Mammary epithelial cell (primary cell): ENCODE results near the gene HIVEP3.

Experiments
- EZH2 ChIP-seq: IDR thresholded peaks from 2 replicates; pipeline ENCODE4 v1.6.1; 2012; ENCODE audit warnings: low read length, inconsistent platforms, borderline replicate concordance
- TF ChIP-seq, protein P1 (sequence below), 2 donors: IDR thresholded peaks in 1 of 2; conservative IDR thresholded peaks in 1 of 2; 2 replicates each; pipeline ENCODE4 v1.5.1; 2011 to 2012; ENCODE audit warnings: inconsistent platforms in 2 of 2, low read length in 2 of 2, mild to moderate bottlenecking in 2 of 2, control low read depth in 1 of 2, low read depth in 1 of 2; ENCODE audit not compliant: insufficient read depth in 1 of 2; ENCODE audit errors: extremely low read depth in 1 of 2

DNA sequence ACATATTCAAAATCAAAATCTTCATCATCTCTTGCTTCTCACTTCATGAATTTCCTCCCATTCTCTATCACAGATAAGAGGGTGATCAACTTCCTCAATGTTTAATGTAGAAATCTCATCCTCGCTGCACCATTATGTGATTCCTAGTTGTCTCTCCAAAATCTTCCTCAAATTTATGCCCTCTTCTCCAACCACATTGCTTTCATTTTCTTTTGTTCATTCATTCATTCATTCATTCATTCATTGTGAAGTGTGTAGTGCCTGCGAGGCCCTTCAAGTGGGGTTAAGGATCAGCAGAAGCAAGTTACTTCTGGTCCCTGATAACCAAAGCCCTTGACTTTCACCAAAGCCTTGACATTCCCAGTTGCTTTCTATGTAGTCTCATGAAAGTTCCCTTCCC, 33.5 kb upstream of the HIVEP3 start:
- TF ChIP-seq, protein P1, sequence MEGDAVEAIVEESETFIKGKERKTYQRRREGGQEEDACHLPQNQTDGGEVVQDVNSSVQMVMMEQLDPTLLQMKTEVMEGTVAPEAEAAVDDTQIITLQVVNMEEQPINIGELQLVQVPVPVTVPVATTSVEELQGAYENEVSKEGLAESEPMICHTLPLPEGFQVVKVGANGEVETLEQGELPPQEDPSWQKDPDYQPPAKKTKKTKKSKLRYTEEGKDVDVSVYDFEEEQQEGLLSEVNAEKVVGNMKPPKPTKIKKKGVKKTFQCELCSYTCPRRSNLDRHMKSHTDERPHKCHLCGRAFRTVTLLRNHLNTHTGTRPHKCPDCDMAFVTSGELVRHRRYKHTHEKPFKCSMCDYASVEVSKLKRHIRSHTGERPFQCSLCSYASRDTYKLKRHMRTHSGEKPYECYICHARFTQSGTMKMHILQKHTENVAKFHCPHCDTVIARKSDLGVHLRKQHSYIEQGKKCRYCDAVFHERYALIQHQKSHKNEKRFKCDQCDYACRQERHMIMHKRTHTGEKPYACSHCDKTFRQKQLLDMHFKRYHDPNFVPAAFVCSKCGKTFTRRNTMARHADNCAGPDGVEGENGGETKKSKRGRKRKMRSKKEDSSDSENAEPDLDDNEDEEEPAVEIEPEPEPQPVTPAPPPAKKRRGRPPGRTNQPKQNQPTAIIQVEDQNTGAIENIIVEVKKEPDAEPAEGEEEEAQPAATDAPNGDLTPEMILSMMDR (conservative IDR thresholded peaks at IDR 0.05 in 1 of 2, IDR thresholded peaks at IDR 0.05 in 1 of 2; ENCODE audit: extremely low read depth in 1 of 2, insufficient read depth in 1 of 2, low read depth in 1 of 2, low read length in 2 of 2), result no peak
- no peak for TF ChIP-seq EZH2
